ENCODE measurements around the gene ASB10. TPM values are rescaled to one million over a fixed set of nuclear protein-coding genes. Genes with fewer than 3 reads are reported as not detected.
A peak's percentile ranks its signal among the peaks of the same experiment; 100 is the strongest.

ASB10 gene
- total RNA-seq, 2 donors from 2014 or later, result not detected

DNA sequence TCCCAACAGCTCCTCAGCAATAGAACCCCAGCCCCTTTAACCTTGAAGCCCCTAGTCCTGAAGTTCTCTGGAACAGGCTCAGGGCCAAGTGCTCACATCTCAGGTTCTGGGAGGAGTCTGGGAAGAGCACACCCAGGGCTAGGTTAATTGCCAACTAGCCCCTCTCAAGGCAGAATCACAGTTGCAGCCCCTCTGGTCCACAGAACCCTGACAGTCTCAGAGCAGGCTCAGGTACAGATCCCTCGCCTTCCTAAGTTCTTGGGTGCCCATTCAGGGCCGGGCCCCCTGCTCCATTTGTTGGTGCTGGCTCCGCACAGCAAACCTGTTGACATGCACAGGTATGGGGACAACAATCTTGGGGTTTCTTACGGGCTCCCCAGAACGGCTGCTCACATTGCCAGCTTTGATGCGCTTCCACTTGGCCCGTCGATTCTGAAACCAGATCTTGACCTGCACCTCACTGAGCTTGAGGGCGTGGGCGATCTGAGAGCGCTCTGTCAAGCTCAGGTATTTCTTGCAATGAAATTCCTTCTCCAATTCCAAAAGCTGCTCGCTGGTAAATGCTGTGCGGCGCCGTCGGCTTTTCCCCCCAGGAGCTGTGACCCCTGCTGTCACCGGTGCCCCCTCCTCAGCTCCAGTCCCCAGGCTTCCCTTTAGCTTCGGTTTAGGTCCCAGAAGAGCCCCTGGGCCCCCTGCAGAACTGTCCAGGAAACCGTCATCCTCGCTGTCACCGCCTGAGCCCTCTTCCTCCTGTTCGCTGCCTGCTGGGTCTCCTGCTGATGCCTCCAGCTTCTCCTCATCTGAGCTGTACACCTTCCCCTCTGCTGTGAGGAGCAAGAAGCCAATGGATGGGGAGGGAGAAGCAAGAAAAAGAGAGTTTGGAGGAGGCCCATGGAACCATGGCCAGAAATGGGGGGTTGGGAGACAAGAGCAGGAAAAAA is 38.5 kb downstream of the ASB10 start:
- Mint-ChIP-seq H3K9me3 (no peaks in the 10 kb centered on the region), H3K36me3 (no peaks in the 10 kb centered on the region), H3K27me3 (peaks cover 0 to 9% of the 10 kb centered on the region in 2 donors), H3K27ac (no peak overlapping the region), H3K4me3 (no peak overlapping the region), H3K4me1 (ENCODE audit: low read depth in 2 of 2) (no peaks in the 10 kb centered on the region)
- DNase-seq (ENCODE audit: low spot score) (no peak), ATAC-seq (no peak)

DNA sequence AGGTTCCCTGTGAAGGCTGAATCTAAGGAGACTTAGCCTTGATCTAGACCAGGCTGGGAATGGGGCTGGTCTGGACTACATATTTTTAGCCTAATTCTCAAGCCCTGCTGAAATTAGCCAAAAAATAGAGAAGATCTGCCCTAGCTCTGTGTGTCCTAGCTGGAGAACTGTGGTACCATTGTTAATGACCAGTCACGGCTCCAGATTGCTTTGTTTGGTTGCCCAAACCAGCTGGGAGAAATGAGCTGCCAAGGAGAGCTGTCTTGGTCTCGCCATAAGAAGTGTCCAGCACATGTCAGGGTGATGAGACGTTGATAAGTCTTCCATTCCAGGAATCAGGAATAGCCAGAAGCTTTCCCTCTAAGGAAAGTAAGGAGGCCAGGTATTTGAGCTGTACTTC is 40.3 kb downstream of the ASB10 start:
- no peak overlapping the region for H3K27ac Mint-ChIP-seq
- no peaks in the 10 kb centered on the region for H3K36me3 Mint-ChIP-seq
- ATAC-seq, result no peak
- H3K4me1 Mint-ChIP-seq (ENCODE audit: low read depth in 2 of 2), result no peaks in the 10 kb centered on the region
- peaks cover 0 to 9% of the 10 kb centered on the region in 2 donors for H3K27me3 Mint-ChIP-seq
- no peaks in the 10 kb centered on the region for H3K9me3 Mint-ChIP-seq
- no peak overlapping the region for H3K4me3 Mint-ChIP-seq
- no peak for DNase-seq (ENCODE audit: low spot score)

DNA sequence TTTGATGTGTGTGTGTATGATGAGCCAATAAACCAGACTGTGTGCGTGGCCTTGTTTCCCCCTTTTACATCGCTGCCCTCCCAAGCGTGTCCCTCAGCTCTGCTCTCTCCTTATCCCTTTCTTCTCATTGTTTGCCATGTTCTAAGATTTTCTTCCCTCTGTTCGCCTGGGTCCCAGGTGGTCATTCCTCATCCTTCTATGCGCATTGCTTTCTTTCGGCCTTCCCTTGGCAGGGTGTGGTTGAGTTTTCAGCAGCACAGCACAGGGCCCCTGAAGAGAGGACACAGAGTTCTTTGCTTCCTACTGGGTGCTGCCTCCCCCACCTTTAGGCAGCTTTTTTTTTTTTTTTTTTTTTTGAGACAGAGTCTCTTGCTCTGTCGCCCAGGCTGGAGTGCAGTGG is 42.7 kb downstream of the ASB10 start:
- no peak overlapping the region for H3K4me3 Mint-ChIP-seq
- H3K9me3 Mint-ChIP-seq, result no peaks in the 10 kb centered on the region
- H3K4me1 Mint-ChIP-seq (ENCODE audit: low read depth in 2 of 2), result no peaks in the 10 kb centered on the region
- H3K36me3 Mint-ChIP-seq, result no peaks in the 10 kb centered on the region
- no peak for DNase-seq (ENCODE audit: low spot score)
- H3K27ac Mint-ChIP-seq, result no peak overlapping the region
- peaks cover 0 to 3% of the 10 kb centered on the region in 2 donors for H3K27me3 Mint-ChIP-seq
- no peak for ATAC-seq

- H3K9me3 Mint-ChIP-seq, result no peaks in the 10 kb centered on the region
- no peaks in the 10 kb centered on the region for H3K27me3 Mint-ChIP-seq
- ATAC-seq, result no peak
- no peaks in the 10 kb centered on the region for H3K4me1 Mint-ChIP-seq (ENCODE audit: low read depth in 2 of 2)
- no peaks in the 10 kb centered on the region for H3K36me3 Mint-ChIP-seq
- no peak overlapping the region for H3K4me3 Mint-ChIP-seq
- H3K27ac Mint-ChIP-seq, result no peak overlapping the region
- DNase-seq (ENCODE audit: low spot score), result no peak
These were observed 43.6 kb downstream of the ASB10 start for GRCh38 chr7:151143261-151144015.

DNA sequence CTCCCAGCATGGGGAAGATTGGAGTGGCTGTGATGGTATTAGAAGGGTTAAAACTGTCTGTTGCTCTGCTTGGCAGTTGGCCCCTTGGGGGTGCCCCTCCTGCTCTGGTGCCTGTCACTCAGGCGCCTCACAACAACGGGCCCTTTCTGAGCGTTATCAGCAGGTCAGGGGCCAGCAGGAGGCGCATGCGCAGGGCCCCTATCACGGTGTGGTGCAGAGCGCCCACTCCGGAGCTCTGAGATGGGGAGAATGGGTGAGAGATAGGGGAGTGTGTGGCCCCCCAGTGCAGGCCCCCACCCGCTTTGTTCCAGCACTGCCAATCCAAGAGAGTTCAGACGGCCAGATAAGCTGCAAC is 44.4 kb downstream of the ASB10 start:
- no peaks in the 10 kb centered on the region for H3K27me3 Mint-ChIP-seq
- no peak for ATAC-seq
- no peak for DNase-seq (ENCODE audit: low spot score)
- no peak overlapping the region for H3K4me3 Mint-ChIP-seq
- H3K9me3 Mint-ChIP-seq, result no peaks in the 10 kb centered on the region
- H3K4me1 Mint-ChIP-seq (ENCODE audit: low read depth in 2 of 2), result no peaks in the 10 kb centered on the region
- H3K27ac Mint-ChIP-seq, result no peak overlapping the region
- no peaks in the 10 kb centered on the region for H3K36me3 Mint-ChIP-seq

DNA sequence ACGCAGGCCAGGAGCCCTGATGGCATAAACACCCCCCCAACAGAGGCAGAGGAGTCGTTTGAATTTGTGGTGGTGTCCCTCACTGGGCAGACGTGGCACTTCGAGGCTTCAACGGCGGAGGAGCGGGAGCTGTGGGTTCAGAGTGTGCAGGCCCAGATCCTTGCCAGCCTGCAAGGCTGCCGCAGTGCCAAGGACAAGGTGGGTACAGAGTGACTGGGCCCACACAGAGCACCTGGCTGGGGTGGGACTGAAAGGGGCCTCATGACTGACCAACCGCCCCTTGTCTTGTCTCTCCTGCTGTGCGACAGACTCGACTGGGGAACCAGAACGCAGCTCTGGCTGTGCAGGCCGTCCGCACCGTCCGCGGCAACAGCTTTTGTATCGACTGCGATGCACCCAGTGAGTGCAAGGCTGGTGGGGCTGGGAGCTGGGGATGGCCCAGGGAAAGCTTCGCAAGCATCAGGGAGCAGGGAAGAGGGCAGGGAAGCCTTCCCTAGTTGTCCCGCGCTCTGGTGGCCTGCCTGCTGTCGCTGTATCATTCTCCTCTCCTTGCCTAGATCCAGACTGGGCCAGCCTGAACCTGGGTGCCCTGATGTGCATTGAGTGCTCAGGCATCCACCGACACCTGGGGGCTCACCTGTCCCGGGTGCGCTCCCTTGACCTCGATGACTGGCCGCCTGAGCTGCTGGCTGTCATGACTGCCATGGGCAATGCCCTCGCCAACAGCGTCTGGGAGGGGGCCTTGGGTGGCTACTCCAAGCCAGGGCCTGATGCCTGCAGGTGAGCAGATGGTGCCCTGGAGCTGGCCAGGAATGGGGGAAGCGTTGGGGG is 45.0 kb downstream of the ASB10 start:
- no peaks in the 10 kb centered on the region for H3K4me1 Mint-ChIP-seq (ENCODE audit: low read depth in 2 of 2)
- no peaks in the 10 kb centered on the region for H3K36me3 Mint-ChIP-seq
- H3K4me3 Mint-ChIP-seq, result no peak overlapping the region
- no peaks in the 10 kb centered on the region for H3K9me3 Mint-ChIP-seq
- H3K27ac Mint-ChIP-seq, result no peak overlapping the region
- ATAC-seq (no peak), DNase-seq (ENCODE audit: low spot score) (no peak)
- no peaks in the 10 kb centered on the region for H3K27me3 Mint-ChIP-seq

GRCh38 chr7:151141311-151141854 is 45.7 kb downstream of the ASB10 start:
- Mint-ChIP-seq H3K4me3 (no peak overlapping the region), H3K27ac (no peak overlapping the region), H3K36me3 (no peaks in the 10 kb centered on the region), H3K27me3 (no peaks in the 10 kb centered on the region), H3K9me3 (no peaks in the 10 kb centered on the region), H3K4me1 (ENCODE audit: low read depth in 2 of 2) (no peaks in the 10 kb centered on the region)
- ATAC-seq (no peak), DNase-seq (ENCODE audit: low spot score) (no peak)

- no peak overlapping the region for H3K27ac Mint-ChIP-seq
- DNase-seq (ENCODE audit: low spot score) (no peak), ATAC-seq (no peak)
- no peaks in the 10 kb centered on the region for H3K4me1 Mint-ChIP-seq (ENCODE audit: low read depth in 2 of 2)
- no peaks in the 10 kb centered on the region for H3K9me3 Mint-ChIP-seq
- no peak overlapping the region for H3K4me3 Mint-ChIP-seq
- H3K27me3 Mint-ChIP-seq, result no peaks in the 10 kb centered on the region
- no peaks in the 10 kb centered on the region for H3K36me3 Mint-ChIP-seq
These were observed 46.2 kb downstream of the ASB10 start for GRCh38 chr7:151140826-151141225.

DNA sequence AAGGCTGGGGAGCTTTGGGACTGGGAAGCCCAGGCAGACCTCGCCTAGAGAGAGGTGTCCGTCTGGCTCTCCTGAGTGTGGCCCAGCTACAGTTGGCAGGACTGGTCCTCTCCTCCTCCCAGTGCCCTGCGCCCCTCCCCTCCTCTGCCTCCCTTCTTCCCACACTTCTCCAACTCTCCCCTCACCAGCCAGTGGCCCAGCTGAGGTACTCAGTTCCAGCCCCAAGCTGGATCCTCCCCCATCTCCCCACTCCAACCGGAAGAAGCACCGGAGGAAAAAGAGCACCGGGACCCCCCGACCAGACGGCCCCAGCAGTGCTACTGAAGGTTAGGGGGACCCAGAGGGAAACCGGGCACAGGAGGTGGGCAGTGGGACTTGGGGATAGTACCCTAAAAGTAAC is 47.3 kb downstream of the ASB10 start:
- no peaks in the 10 kb centered on the region for H3K27me3 Mint-ChIP-seq

DNA sequence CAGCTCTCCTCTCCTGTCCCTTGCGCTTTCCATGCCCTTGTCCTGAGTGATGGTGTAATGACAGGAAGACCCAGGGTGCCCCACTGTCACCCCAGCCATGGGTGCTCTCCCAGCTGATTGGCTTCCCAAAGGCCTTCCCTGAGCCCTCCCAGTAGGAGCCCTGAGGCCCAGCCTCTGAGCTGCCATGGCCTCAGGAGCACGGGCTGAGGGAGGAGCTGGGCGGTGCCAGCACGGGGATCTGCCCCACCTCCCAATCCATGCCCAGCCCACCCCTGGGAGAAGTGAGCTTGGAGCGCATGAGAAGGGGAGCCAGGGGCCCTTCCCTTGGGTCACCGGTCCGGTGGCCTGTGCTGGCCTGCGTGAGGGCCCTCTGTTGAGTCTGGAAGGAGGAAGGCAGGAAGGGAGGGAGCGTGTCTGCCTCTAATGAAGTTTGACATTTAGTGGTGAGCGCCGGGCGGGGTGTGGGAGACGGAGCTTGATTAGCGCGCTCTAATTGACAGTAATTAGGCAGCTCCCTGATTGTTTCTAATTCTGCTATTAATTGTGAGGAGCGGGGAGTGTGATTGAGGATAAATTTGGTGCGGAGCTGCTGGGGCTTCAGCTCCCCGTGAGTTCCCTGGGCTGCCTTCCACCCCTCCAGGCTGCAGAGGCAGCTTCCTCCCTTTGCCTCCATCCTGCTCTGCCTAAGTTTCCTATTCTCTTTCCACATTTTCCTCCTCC is 47.8 kb downstream of the ASB10 start:
- Mint-ChIP-seq H3K4me1 (ENCODE audit: low read depth in 2 of 2) (no peaks in the 10 kb centered on the region), H3K27ac (no peak overlapping the region), H3K9me3 (no peaks in the 10 kb centered on the region), H3K4me3 (no peak overlapping the region), H3K36me3 (no peaks in the 10 kb centered on the region), H3K27me3 (no peaks in the 10 kb centered on the region)
- ATAC-seq, result no peak
- DNase-seq (ENCODE audit: low spot score), result peak; percentile 55

More for the DNA sequence above, 47.3 kb downstream of the ASB10 start:
- H3K27ac Mint-ChIP-seq, result no peak overlapping the region
- ATAC-seq (no peak), DNase-seq (ENCODE audit: low spot score) (no peak)
- H3K9me3 Mint-ChIP-seq, result no peaks in the 10 kb centered on the region
- H3K4me1 Mint-ChIP-seq (ENCODE audit: low read depth in 2 of 2), result no peaks in the 10 kb centered on the region
- no peaks in the 10 kb centered on the region for H3K36me3 Mint-ChIP-seq
- no peak overlapping the region for H3K4me3 Mint-ChIP-seq

DNA sequence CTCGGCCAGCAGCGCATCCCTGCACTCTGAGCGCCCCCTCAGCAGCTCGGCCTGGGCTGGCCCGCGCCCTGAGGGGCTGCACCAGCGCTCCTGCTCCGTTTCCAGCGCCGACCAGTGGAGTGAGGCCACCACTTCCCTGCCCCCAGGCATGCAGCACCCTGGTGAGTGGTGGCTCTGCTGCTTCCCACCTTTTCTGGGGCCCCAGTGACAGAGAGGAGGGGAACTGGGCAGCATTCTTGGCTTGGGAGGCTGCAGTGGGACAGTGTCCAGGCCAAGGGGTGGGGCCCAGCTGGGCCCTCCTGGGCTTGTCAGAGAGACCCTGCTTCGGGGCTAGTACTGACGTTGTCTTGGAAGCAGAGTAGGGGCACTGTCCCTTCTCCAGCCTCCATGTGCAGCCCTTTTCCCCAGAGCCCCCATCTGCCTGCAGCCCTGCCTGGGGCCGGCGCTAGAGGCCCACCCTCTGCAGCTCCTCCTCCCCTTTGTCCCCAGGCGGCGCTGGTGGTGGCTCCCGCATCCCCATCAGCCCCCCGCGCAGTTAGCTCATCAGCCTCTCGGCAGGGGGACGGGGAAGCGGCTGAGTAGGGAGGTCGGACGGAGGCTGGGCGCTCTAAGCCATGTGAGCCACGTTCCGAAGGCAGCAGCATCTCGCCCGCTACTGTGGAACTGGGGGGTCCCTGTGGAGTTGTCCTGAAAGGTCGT is 48.7 kb downstream of the ASB10 start:
- no peaks in the 10 kb centered on the region for H3K27me3 Mint-ChIP-seq
- no peak overlapping the region for H3K27ac Mint-ChIP-seq
- peak; percentile 59 for DNase-seq (ENCODE audit: low spot score)
- peak in 1 of 2 donors; percentile 2 for ATAC-seq
- no peaks in the 10 kb centered on the region for H3K36me3 Mint-ChIP-seq
- no peak overlapping the region for H3K4me3 Mint-ChIP-seq
- no peaks in the 10 kb centered on the region for H3K9me3 Mint-ChIP-seq
- no peaks in the 10 kb centered on the region for H3K4me1 Mint-ChIP-seq (ENCODE audit: low read depth in 2 of 2)

DNA sequence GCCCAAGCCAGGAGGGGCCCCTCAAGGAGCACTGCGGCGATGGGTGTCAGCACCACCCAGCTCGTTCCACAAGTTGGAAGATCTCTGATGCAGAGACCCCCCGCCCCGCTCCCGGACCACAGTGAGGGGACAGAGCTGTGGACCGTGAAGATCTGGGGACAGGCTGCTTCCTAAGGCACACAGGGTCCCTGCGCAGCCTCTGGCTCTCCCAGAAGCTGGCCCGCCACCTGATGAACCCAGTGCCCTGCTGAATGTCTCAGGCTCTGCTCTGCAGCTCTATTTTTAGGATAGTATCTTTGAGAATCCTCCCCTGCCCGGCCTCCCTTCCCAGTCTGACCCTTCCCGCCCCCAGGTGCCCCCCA is 49.3 kb downstream of the ASB10 start:
- Mint-ChIP-seq H3K4me3 (no peak overlapping the region), H3K9me3 (no peaks in the 10 kb centered on the region), H3K36me3 (no peaks in the 10 kb centered on the region), H3K4me1 (ENCODE audit: low read depth in 2 of 2) (no peaks in the 10 kb centered on the region), H3K27me3 (no peaks in the 10 kb centered on the region), H3K27ac (no peak overlapping the region)
- DNase-seq (ENCODE audit: low spot score) (peak; percentile 48), ATAC-seq (no peak)
